GM12874 (cell line): ENCODE data around the gene PYGB.

Source experiments
- TF ChIP-seq, protein P1 (sequence below): IDR thresholded peaks from 2 replicates; pipeline ENCODE4 v1.5.1; 2011; ENCODE audit warnings: low read depth, mild to moderate bottlenecking, control low read depth, low read length, moderate library complexity; ENCODE audit not compliant: insufficient read depth

Gene PYGB

DNA sequence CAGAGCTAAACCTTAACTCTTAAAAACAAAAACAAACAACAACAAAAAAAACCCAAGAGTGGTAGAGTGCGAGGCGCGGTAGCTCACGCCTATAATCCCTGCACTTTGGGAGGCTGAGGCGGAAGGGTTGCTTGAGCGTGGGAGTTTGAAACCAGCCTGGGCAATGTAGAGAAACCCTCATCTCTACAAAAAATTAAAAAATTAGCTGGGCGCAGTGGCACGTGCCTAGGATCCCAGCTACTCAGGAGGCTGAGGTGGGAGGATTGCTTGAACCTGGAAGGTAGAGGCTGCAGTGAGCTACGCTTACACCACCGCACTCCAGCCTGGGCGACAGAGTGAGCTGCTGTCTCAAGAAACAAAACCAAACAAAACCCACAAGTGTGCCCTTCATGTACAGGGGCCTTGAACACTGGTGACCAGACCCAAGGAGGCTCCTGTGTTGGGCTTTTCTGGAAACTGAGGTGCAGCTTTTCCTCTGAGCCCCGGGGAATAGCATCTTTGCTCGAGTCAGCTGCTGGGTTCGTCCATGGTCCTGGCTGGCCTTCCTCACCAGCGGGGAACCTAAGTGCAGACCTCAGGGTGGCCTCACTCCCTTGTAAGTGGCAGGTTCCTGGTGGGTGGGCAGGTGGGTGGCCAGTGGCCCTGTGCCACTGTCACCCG lies 39.9 kb downstream of the PYGB start:
- TF ChIP-seq, protein P1, sequence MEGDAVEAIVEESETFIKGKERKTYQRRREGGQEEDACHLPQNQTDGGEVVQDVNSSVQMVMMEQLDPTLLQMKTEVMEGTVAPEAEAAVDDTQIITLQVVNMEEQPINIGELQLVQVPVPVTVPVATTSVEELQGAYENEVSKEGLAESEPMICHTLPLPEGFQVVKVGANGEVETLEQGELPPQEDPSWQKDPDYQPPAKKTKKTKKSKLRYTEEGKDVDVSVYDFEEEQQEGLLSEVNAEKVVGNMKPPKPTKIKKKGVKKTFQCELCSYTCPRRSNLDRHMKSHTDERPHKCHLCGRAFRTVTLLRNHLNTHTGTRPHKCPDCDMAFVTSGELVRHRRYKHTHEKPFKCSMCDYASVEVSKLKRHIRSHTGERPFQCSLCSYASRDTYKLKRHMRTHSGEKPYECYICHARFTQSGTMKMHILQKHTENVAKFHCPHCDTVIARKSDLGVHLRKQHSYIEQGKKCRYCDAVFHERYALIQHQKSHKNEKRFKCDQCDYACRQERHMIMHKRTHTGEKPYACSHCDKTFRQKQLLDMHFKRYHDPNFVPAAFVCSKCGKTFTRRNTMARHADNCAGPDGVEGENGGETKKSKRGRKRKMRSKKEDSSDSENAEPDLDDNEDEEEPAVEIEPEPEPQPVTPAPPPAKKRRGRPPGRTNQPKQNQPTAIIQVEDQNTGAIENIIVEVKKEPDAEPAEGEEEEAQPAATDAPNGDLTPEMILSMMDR, result no peak

- TF ChIP-seq, protein P1, result no peak
Observed at GRCh38 chr20:25288291-25289181, 40.7 kb downstream of the PYGB start.

GRCh38 chr20:25289886-25290597 lies 42.2 kb downstream of the PYGB start:
- TF ChIP-seq, protein P1, result no peak

GRCh38 chr20:25290646-25291431 lies 43.0 kb downstream of the PYGB start:
- TF ChIP-seq, protein P1, result no peak

GRCh38 chr20:25291432-25292133 lies 43.7 kb downstream of the PYGB start:
- TF ChIP-seq, protein P1, result no peak

GRCh38 chr20:25292176-25292891 lies 44.4 kb downstream of the PYGB start:
- TF ChIP-seq, protein P1, result no peak
